GM18858 (cell line): ENCODE results near the gene TEX13D.

Source experiments
- ATAC-seq: cut with Tn5 transposase; IDR thresholded peaks from one replicate; pipeline ENCODE4 v1.9.1; 2021; ENCODE audit not compliant: unreplicated experiment

The TEX13D gene

GRCh38 chrX:124347242-124347641, 14.8 kb downstream of the TEX13D start:
- ATAC-seq: no peak

- ATAC-seq: no peak
These were observed 15.7 kb downstream of the TEX13D start for GRCh38 chrX:124348182-124348581.

- no peak for ATAC-seq
These were observed 16.5 kb downstream of the TEX13D start for GRCh38 chrX:124348885-124349453.

- no peak for ATAC-seq
These were observed 22.2 kb downstream of the TEX13D start for GRCh38 chrX:124354648-124355047.

- no peak for ATAC-seq
These were observed 26.4 kb downstream of the TEX13D start for GRCh38 chrX:124358800-124359383.

- no peak for ATAC-seq
These were observed 29.6 kb downstream of the TEX13D start for GRCh38 chrX:124362072-124362471.

GRCh38 chrX:124362761-124363160, 30.3 kb downstream of the TEX13D start:
- ATAC-seq: no peak

- ATAC-seq: no peak
These were observed 37.3 kb downstream of the TEX13D start for GRCh38 chrX:124369722-124370121.

GRCh38 chrX:124373348-124373747, 40.9 kb downstream of the TEX13D start:
- no peak for ATAC-seq

GRCh38 chrX:124378643-124379042, 46.2 kb downstream of the TEX13D start:
- ATAC-seq: no peak

GRCh38 chrX:124383354-124383753, 50.9 kb downstream of the TEX13D start:
- no peak for ATAC-seq

GRCh38 chrX:124386401-124386800, 53.9 kb downstream of the TEX13D start:
- ATAC-seq: no peak
